Peyer's patch (tissue), 4 donors: ENCODE measurements around the gene KCP. TPM values are rescaled to one million over a fixed set of nuclear protein-coding genes. Genes with fewer than 3 reads are reported as not detected.

Source experiments
- DNase-seq, 3 donors: peaks; one replicate each; pipeline ENCODE4 v3.0.0-alpha.2; 2017 to 2019
- H3K27ac ChIP-seq, 4 donors: fragments of 200-600 bp; sonication (generic); one replicate each; pipeline ENCODE4 v1.5.1; 2016 to 2019
- H3K27me3 ChIP-seq, 2 donors: fragments of 200-600 bp; sonication (generic); one replicate each; pipeline ENCODE4 v1.5.1; 2019
- H3K36me3 ChIP-seq, 3 donors: fragments of 200-600 bp; sonication (generic); one replicate each; pipeline ENCODE4 v1.5.1; 2016 to 2019
- H3K4me1 ChIP-seq, 4 donors: fragments of 200-600 bp; sonication (generic); one replicate each; pipeline ENCODE4 v1.5.1; 2016 to 2019
- H3K4me3 ChIP-seq, 4 donors: fragments of 200-600 bp; sonication (generic); 1 replicate in 3 of 4; 2 replicates in 1 of 4; pipeline ENCODE4 v1.5.1; 2016 to 2019; ENCODE audit warnings: mild to moderate bottlenecking in 1 of 4
- H3K9me3 ChIP-seq, 4 donors: fragments of 200-600 bp; sonication (generic); one replicate each; pipeline ENCODE4 v1.5.1; 2016 to 2019; ENCODE audit warnings: mild to moderate bottlenecking in 1 of 4
- CTCF ChIP-seq, 6 experiments: fragments of 450-650 bp in 4 of 6; fragments of 200-600 bp in 2 of 6; sonication (generic) in 1 of 6; IDR thresholded peaks; one replicate each; pipeline ENCODE4 v1.5.1; 2017 to 2019; ENCODE audit warnings: antibody characterized with exemption in 6 of 6, mild to moderate bottlenecking in 3 of 6, moderate library complexity in 1 of 6
- POLR2A ChIP-seq, 2 donors: fragments of 450-650 bp; IDR thresholded peaks; one replicate each; pipeline ENCODE4 v1.5.1; 2017; ENCODE audit warnings: antibody characterized with exemption in 2 of 2, mild to moderate bottlenecking in 2 of 2, moderate library complexity in 2 of 2
- total RNA-seq, 4 donors: library from RNA; depleted of rRNA; stranded (reverse); fragments of >200 nt; gene quantifications; one replicate each; pipeline ENCODE4 v1.1.0, GENCODE V29; 2016

KCP gene
- 10 to 100 TPM in 1 of 4 donors, 1 to 10 TPM in 3; 3.3 to 14.1 (median 6.7) TPM for total RNA-seq

GRCh38 chr7:128910569-128910945, at the start of gene KCP:
KCP (minus strand) TSS chr7:128910709; CDS start chr7:128910676, 33 bp downstream.
- H3K27ac ChIP-seq = no peak within 1 kb of the TSS

GRCh38 chr7:128959296-128959695, 48.8 kb upstream of the KCP start:
- no peak overlapping the region for H3K27ac ChIP-seq
- no peak for TF ChIP-seq CTCF (IDR thresholded peaks at IDR 0.05)
- TF ChIP-seq POLR2A (IDR thresholded peaks at IDR 0.05) = no peak
- peaks cover 0 to 72% (median 0%) of the 10 kb centered on the region in 3 donors for H3K36me3 ChIP-seq
- no peaks in the 10 kb centered on the region for H3K9me3 ChIP-seq
- H3K4me1 ChIP-seq = no peaks in the 10 kb centered on the region
- no peak overlapping the region for H3K4me3 ChIP-seq
- H3K27me3 ChIP-seq = no peaks in the 10 kb centered on the region
- DNase-seq = no peak

More at GRCh38 chr7:128910569-128910945, at the start of gene KCP:
- peak in 1 of 3 donors; percentile 38 for DNase-seq
- Histone ChIP-seq H3K4me3 (peak within 1 kb of the TSS in 2 of 4 donors; percentile 16 to 32), H3K27me3 (peaks cover 0 to 14% of the 10 kb centered on the region in 2 donors), H3K36me3 (no peaks in the 10 kb centered on the region), H3K9me3 (no peaks in the 10 kb centered on the region), H3K4me1 (peaks cover 0 to 22% (median 3%) of the 10 kb centered on the region in 4 donors)
- no peak for TF ChIP-seq CTCF (IDR thresholded peaks at IDR 0.05)
- TF ChIP-seq POLR2A (IDR thresholded peaks at IDR 0.05) = no peak

DNA sequence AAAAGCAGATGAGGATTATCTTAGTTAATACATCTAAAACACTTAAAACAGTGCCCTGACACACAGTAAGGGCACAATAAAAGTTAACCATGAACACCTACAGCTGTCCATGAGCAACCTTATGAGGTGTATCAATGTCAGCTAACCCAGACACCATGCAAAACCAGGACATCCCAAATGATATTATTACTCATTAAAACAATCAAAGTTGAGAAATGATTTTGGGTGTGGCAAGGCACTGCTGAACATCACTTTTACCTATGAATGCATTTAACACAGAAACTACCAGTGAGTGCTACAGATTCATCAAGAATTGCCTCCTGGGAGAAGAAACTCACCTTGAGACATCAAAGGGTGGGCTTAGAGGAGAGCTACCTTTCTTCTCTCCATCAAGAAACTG, 45.5 kb upstream of the KCP start:
- no peak for DNase-seq
- H3K36me3 ChIP-seq = peaks cover 0 to 83% (median 0%) of the 10 kb centered on the region in 3 donors
- H3K4me3 ChIP-seq = no peak overlapping the region
- TF ChIP-seq CTCF (IDR thresholded peaks at IDR 0.05) (no peak), POLR2A (IDR thresholded peaks at IDR 0.05) (no peak)
- no peaks in the 10 kb centered on the region for H3K27me3 ChIP-seq
- H3K4me1 ChIP-seq = no peaks in the 10 kb centered on the region
- no peaks in the 10 kb centered on the region for H3K9me3 ChIP-seq
- H3K27ac ChIP-seq = no peak overlapping the region

GRCh38 chr7:128954830-128955802, 44.6 kb upstream of the KCP start:
- H3K36me3 ChIP-seq = peaks cover 0 to 80% (median 0%) of the 10 kb centered on the region in 3 donors
- H3K27me3 ChIP-seq = no peaks in the 10 kb centered on the region
- H3K4me1 ChIP-seq = no peaks in the 10 kb centered on the region
- H3K9me3 ChIP-seq = no peaks in the 10 kb centered on the region
- TF ChIP-seq POLR2A (IDR thresholded peaks at IDR 0.05) (no peak), CTCF (IDR thresholded peaks at IDR 0.05) (no peak)
- DNase-seq = peak in 1 of 3 donors; percentile 66
- no peak overlapping the region for H3K4me3 ChIP-seq
- peak overlapping the region in 2 of 4 donors; percentile 44 to 51 for H3K27ac ChIP-seq

DNA sequence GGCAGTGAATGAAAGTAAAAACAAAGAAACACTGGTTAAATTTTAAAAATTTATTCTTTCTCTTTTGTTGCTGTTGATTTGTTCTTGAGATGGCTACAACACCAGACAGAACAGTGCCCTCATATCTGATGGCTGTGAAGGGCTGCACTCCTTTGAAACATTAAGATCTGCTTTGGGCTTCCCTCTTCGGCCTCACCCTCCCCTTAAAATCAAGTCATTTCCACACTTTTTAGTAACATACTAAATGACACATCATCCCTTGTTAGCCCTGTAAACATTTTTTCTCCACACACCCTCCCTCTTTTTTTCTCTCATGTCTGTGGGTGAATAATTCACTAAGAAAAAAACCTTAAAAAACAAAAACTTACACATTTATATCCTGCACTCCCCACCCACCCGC, 43.6 kb upstream of the KCP start:
- no peaks in the 10 kb centered on the region for H3K9me3 ChIP-seq
- TF ChIP-seq CTCF (IDR thresholded peaks at IDR 0.05) (no peak), POLR2A (IDR thresholded peaks at IDR 0.05) (no peak)
- no peaks in the 10 kb centered on the region for H3K4me1 ChIP-seq
- H3K27ac ChIP-seq = peak overlapping the region in 2 of 4 donors; percentile 44 to 51
- no peaks in the 10 kb centered on the region for H3K27me3 ChIP-seq
- H3K36me3 ChIP-seq = peaks cover 0 to 71% (median 0%) of the 10 kb centered on the region in 3 donors
- no peak overlapping the region for H3K4me3 ChIP-seq
- no peak for DNase-seq
